Adrenal gland (tissue), 12 donors: ENCODE measurements around the gene DENND1C. TPM values are rescaled to one million over a fixed set of nuclear protein-coding genes. Genes with fewer than 3 reads are reported as not detected.

Experiments used
- DNase-seq, 7 donors: peaks; one replicate each; pipeline ENCODE4 v3.0.0-alpha.2; 2019 to 2020
- H3K27ac ChIP-seq, 5 donors: fragments of 200-600 bp; sonication (generic) in 4 of 5; 1 replicate in 3 of 5; 2 replicates in 2 of 5; pipeline versions ENCODE4 v1.5.1 to v1.8.0; 2016 to 2020; ENCODE audit warnings: mild to moderate bottlenecking in 1 of 5
- H3K27me3 ChIP-seq: fragments of 200-600 bp; 2 replicates; pipeline ENCODE4 v1.8.0; 2021
- H3K36me3 ChIP-seq, 2 donors: fragments of 200-600 bp; replicated peaks in 1 of 2; 1 replicate in 1 of 2; 2 replicates in 1 of 2; pipeline versions ENCODE4 v1.5.1 to v1.8.0; 2018 to 2022
- H3K4me1 ChIP-seq, 2 donors: fragments of 200-600 bp; replicated peaks in 1 of 2; 1 replicate in 1 of 2; 2 replicates in 1 of 2; pipeline versions ENCODE4 v1.5.1 to v1.8.0; 2018 to 2021
- H3K4me3 ChIP-seq, 4 donors: fragments of 200-600 bp; sonication (generic) in 3 of 4; one replicate each; pipeline ENCODE4 v1.5.1; 2016 to 2018
- H3K9me3 ChIP-seq, 3 donors: fragments of 200-600 bp; sonication (generic) in 1 of 3; replicated peaks in 1 of 3; 1 replicate in 2 of 3; 2 replicates in 1 of 3; pipeline versions ENCODE4 v1.5.1 to v1.8.0; 2016 to 2021
- CTCF ChIP-seq, 6 experiments: fragments of 450-650 bp in 4 of 6; fragments of 200-600 bp in 2 of 6; sonication (generic) in 1 of 6; IDR thresholded peaks; 1 replicate in 5 of 6; 2 replicates in 1 of 6; pipeline versions ENCODE4 v1.5.1 to v1.8.0; 2016 to 2021; ENCODE audit warnings: antibody characterized with exemption in 6 of 6, mild to moderate bottlenecking in 2 of 6, moderate library complexity in 1 of 6
- POLR2A ChIP-seq, 2 donors: fragments of 450-650 bp; IDR thresholded peaks; one replicate each; pipeline ENCODE4 v1.6.1; 2017; ENCODE audit warnings: antibody characterized with exemption in 2 of 2, mild to moderate bottlenecking in 2 of 2, moderate library complexity in 1 of 2
- WGBS, 4 donors: extraction: QIAGEN DNeasy Blood & Tissue Kit in 2 of 4; methylation state at CpG; one replicate each; pipeline versions ENCODE4 v1.1.5 to v1.1.7; 2013 to 2017; 5-methylcytosine and 5-hydroxymethylcytosine counted together
- intact Hi-C, 2 donors: fragments of 100-400 bp; cut with DNase I; formaldehyde crosslinking; loops; one replicate each; pipeline versions ENCODE4 v1.14.1 to v1.15.0; 2022 to 2023
- polyA plus RNA-seq, 3 donors: library from polyadenylated mRNA; stranded (reverse); fragments of 200-250 nt in 2 of 3; fragments of 350-450 nt in 1 of 3; fragmentation: Illumina TruSeq in 1 of 3; extraction: RNeasy Lipid Tissue Mini Kit (QIAGEN cat#74804) in 1 of 3; gene quantifications; one replicate each; pipeline ENCODE4 v1.2.3, GENCODE V29; 2013 to 2014
- total RNA-seq, 9 donors: library from RNA; depleted of rRNA in 4 of 9; stranded (reverse); fragments of >200 nt in 4 of 9; fragments of 120-200 nt in 1 of 9; fragmentation: NEBNext Ultra II Directional in 1 of 9; extraction: Animal tissue kit (Norgen Biotek cat#: 25700) in 1 of 9; gene quantifications; one replicate each; pipeline versions ENCODE4 v1.1.0 to v1.2.4, GENCODE V29; 2013 to 2023
- donor health status: healthy with polysubstance abuse.
- donor health status: Bipolar disorder and iron deficiency.
- donor health status: DM: yes; HTN: yes; CAD: no.
- donor health status: DM: no; HTN: no; CAD: no.
- donor health status: DM: no; HTN: no; CAD: no.
- donor health status: DM: yes; HTN: yes; CAD: no.

DENND1C gene
- total and polyA plus RNA-seq, 12 donors, result 0.66 to 12.1 (median 4.4) TPM

GRCh38 chr19:6491802-6492592 lies 10.4 kb upstream of the DENND1C start:
- DNase-seq, result peak in 2 of 7 donors; percentile 43 to 49
- H3K4me1 ChIP-seq, result no peaks in the 10 kb centered on the region
- no peaks in the 10 kb centered on the region for H3K27me3 ChIP-seq
- TF ChIP-seq CTCF (IDR thresholded peaks at IDR 0.05) (no peak), POLR2A (IDR thresholded peaks at IDR 0.05) (no peak)
- intact Hi-C loops, result no loop called here
- no peaks in the 10 kb centered on the region for H3K9me3 ChIP-seq
- H3K4me3 ChIP-seq, result no peak overlapping the region
- peak overlapping the region in 1 of 5 donors; percentile 65 for H3K27ac ChIP-seq
- no peaks in the 10 kb centered on the region for H3K36me3 ChIP-seq
- 52 to 77% (median 66%) methylated on average over 4 of the region's 4 CpGs for WGBS, 4 donors

GRCh38 chr19:6490134-6490533 lies 8.5 kb upstream of the DENND1C start:
- no peaks in the 10 kb centered on the region for H3K4me1 ChIP-seq
- intact Hi-C loops, result no loop called here
- TF ChIP-seq CTCF (IDR thresholded peaks at IDR 0.05), result no peak
- WGBS, 4 donors, result 65 to 81% (median 74%) methylated on average over 2 of the region's 2 CpGs
- no peaks in the 10 kb centered on the region for H3K27me3 ChIP-seq
- no peak overlapping the region for H3K27ac ChIP-seq
- DNase-seq, result no peak
- no peaks in the 10 kb centered on the region for H3K36me3 ChIP-seq
- no peak overlapping the region for H3K4me3 ChIP-seq
- H3K9me3 ChIP-seq, result no peaks in the 10 kb centered on the region

- no peak for DNase-seq
- intact Hi-C loops, result no loop called here
- no peaks in the 10 kb centered on the region for H3K36me3 ChIP-seq
- 57 to 71% (median 62%) methylated on average over 15 of the region's 15 CpGs for WGBS, 4 donors
- H3K4me1 ChIP-seq, result no peaks in the 10 kb centered on the region
- no peaks in the 10 kb centered on the region for H3K27me3 ChIP-seq
- no peak overlapping the region for H3K4me3 ChIP-seq
- TF ChIP-seq CTCF (IDR thresholded peaks at IDR 0.05) (no peak), POLR2A (IDR thresholded peaks at IDR 0.05) (no peak)
- H3K9me3 ChIP-seq, result no peaks in the 10 kb centered on the region
- no peak overlapping the region for H3K27ac ChIP-seq
Measured at GRCh38 chr19:6489278-6490061, 7.9 kb upstream of the DENND1C start.

GRCh38 chr19:6484831-6485230 lies 3.2 kb upstream of the DENND1C start:
- Histone ChIP-seq H3K4me3 (no peak overlapping the region), H3K4me1 (no peaks in the 10 kb centered on the region), H3K27ac (no peak overlapping the region), H3K9me3 (no peaks in the 10 kb centered on the region), H3K36me3 (no peaks in the 10 kb centered on the region), H3K27me3 (no peaks in the 10 kb centered on the region)
- whole genome bisulfite sequencing, 4 donors, result 91 to 94% (median 93%) methylated on average over 7 of the region's 7 CpGs
- DNase-seq, result no peak
- TF ChIP-seq CTCF (IDR thresholded peaks at IDR 0.05), result no peak
- no peak for TF ChIP-seq POLR2A (IDR thresholded peaks at IDR 0.05)
- intact Hi-C loops, result no loop called here
